Thyroid gland (tissue), 4 donors: ENCODE results near the gene VWC2L. TPM values are rescaled to one million over a fixed set of nuclear protein-coding genes. Genes with fewer than 3 reads are reported as not detected.

Experiments
- DNase-seq, 2 donors: peaks; one replicate each; pipeline ENCODE4 v3.0.0-alpha.2; 2019
- H3K27ac ChIP-seq, 3 donors: fragments of 200-600 bp; sonication (generic); 1 replicate in 2 of 3; 2 replicates in 1 of 3; pipeline ENCODE4 v1.5.1; 2016 to 2019; ENCODE audit warnings: mild to moderate bottlenecking in 1 of 3, moderate library complexity in 1 of 3
- H3K27me3 ChIP-seq: fragments of 200-600 bp; sonication (generic); one replicate; pipeline ENCODE4 v1.5.1; 2019
- H3K36me3 ChIP-seq, 2 donors: fragments of 200-600 bp; sonication (generic); one replicate each; pipeline ENCODE4 v1.5.1; 2016 to 2019
- H3K4me1 ChIP-seq, 2 donors: fragments of 200-600 bp; sonication (generic); one replicate each; pipeline ENCODE4 v1.5.1; 2017 to 2019
- H3K4me3 ChIP-seq, 3 donors: fragments of 200-600 bp; sonication (generic); replicated peaks in 1 of 3; 1 replicate in 2 of 3; 2 replicates in 1 of 3; pipeline ENCODE4 v1.5.1; 2016; ENCODE audit warnings: mild to moderate bottlenecking in 1 of 3
- H3K9me3 ChIP-seq: fragments of 200-600 bp; sonication (generic); one replicate; pipeline ENCODE4 v1.5.1; 2017
- POLR2A ChIP-seq, 2 donors: fragments of 450-650 bp; IDR thresholded peaks; one replicate each; pipeline ENCODE4 v1.6.1; 2017; ENCODE audit warnings: antibody characterized with exemption in 2 of 2, mild to moderate bottlenecking in 2 of 2, moderate library complexity in 1 of 2
- WGBS, 2 donors: methylation state at CpG; one replicate each; pipeline ENCODE4 v1.1.5; 2017; 5-methylcytosine and 5-hydroxymethylcytosine counted together
- intact Hi-C: fragments of 100-400 bp; cut with DNase I; formaldehyde crosslinking; loops from one replicate; pipeline ENCODE4 v1.15.1; 2023
- total RNA-seq, 4 donors: library from RNA; depleted of rRNA; stranded (reverse); fragments of >200 nt; gene quantifications; one replicate each; pipeline ENCODE4 v1.2.3, GENCODE V29; 2016
- TF ChIP-seq, protein P1 (sequence below), 6 experiments: fragments of 200-600 bp in 3 of 6; fragments of 450-650 bp in 3 of 6; sonication (generic) in 3 of 6; IDR thresholded peaks; one replicate each; pipeline ENCODE4 v1.5.1; 2016 to 2019; ENCODE audit warnings: antibody characterized with exemption in 6 of 6, mild to moderate bottlenecking in 2 of 6, inconsistent platforms in 1 of 6, moderate library complexity in 1 of 6

VWC2L gene
- total RNA-seq, 4 donors from 2014 or later, result not detected

DNA sequence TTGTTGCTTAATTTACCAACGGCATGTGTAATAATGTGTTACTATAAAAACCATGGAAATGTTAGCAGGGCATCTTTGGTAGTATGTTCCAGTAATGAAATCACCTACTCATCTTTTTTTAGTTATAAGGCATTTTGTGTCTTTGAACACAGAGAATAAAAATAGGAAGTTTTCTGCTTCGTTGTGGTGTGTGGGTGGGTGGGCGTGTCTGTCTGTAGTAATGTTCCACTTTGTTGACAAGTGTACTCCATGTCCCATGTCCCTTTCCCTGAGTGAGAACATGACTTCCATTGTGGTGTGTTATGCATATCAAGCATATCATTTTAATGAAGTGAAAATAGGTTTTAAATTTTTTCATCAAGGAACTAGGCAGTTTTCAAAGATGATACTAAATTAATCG, 149.3 kb downstream of the VWC2L start:
- Histone ChIP-seq H3K4me1 (no peaks in the 10 kb centered on the region), H3K9me3 (no peaks in the 10 kb centered on the region), H3K4me3 (no peak overlapping the region), H3K27me3 (no peaks in the 10 kb centered on the region), H3K36me3 (no peaks in the 10 kb centered on the region), H3K27ac (no peak overlapping the region)
- intact Hi-C loops, result no loop called here
- WGBS, 2 donors, result 80 to 82% methylated on average over 4 of the region's 4 CpGs
- DNase-seq, result no peak
- TF ChIP-seq, protein P1, sequence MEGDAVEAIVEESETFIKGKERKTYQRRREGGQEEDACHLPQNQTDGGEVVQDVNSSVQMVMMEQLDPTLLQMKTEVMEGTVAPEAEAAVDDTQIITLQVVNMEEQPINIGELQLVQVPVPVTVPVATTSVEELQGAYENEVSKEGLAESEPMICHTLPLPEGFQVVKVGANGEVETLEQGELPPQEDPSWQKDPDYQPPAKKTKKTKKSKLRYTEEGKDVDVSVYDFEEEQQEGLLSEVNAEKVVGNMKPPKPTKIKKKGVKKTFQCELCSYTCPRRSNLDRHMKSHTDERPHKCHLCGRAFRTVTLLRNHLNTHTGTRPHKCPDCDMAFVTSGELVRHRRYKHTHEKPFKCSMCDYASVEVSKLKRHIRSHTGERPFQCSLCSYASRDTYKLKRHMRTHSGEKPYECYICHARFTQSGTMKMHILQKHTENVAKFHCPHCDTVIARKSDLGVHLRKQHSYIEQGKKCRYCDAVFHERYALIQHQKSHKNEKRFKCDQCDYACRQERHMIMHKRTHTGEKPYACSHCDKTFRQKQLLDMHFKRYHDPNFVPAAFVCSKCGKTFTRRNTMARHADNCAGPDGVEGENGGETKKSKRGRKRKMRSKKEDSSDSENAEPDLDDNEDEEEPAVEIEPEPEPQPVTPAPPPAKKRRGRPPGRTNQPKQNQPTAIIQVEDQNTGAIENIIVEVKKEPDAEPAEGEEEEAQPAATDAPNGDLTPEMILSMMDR (IDR thresholded peaks at IDR 0.05), result no peak
- no peak for TF ChIP-seq POLR2A (IDR thresholded peaks at IDR 0.05)

DNA sequence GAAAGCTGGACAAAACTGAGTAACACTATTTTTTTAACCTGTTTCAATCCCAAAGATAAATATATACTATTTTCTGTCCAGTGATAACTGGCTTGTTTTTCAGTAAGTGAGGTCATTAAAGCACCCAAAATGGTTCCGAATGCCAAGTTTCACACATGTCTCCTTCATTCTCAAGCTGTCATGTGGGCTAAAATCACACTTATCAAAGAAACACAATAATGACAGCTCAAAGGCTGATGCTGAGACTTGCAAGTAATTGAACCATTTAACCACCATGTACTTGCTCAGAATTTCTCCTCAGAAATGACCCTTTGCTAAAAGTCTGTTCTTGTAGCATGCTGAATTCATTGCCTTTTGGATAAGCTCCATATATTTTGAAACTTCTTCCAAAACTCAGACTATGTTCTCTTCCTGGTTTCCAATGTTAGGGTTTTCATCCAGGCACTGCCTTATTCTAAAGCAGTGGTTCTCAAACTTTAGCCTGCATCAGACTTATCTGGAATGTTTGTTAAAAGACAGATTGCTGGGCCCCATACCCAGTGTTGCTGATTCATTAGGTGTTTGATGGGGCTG, 149.8 kb downstream of the VWC2L start:
- H3K4me1 ChIP-seq, result no peaks in the 10 kb centered on the region
- H3K36me3 ChIP-seq, result no peaks in the 10 kb centered on the region
- H3K9me3 ChIP-seq, result no peaks in the 10 kb centered on the region
- DNase-seq, result no peak
- no peak overlapping the region for H3K27ac ChIP-seq
- TF ChIP-seq, protein P1 (IDR thresholded peaks at IDR 0.05), result no peak
- intact Hi-C loops, result no loop called here
- no peaks in the 10 kb centered on the region for H3K27me3 ChIP-seq
- H3K4me3 ChIP-seq, result no peak overlapping the region
- WGBS, 2 donors, result 82 to 95% methylated on average over 1 of the region's 1 CpG

DNA sequence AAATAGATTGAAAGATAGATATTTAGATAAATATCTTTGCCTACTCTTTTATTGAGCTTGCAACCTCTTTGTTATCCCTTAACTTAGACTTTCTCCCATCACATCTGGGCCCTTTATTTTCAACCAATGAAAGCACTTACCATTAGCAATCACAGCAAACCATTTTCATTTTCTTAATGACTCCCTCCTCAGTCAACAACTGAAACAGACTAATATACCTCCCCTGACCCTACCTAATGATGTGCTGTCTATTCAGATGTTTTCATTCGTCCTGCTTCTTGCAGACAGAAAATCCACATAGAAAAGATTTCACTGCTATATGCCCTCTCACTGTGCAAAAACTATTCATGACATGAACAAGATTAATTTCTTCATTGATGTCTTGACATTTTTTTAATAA, 154.4 kb downstream of the VWC2L start:
- no peaks in the 10 kb centered on the region for H3K36me3 ChIP-seq
- no peaks in the 10 kb centered on the region for H3K27me3 ChIP-seq
- H3K9me3 ChIP-seq, result no peaks in the 10 kb centered on the region
- H3K27ac ChIP-seq, result no peak overlapping the region
- intact Hi-C loops, result no loop called here
- no peaks in the 10 kb centered on the region for H3K4me1 ChIP-seq
- no peak overlapping the region for H3K4me3 ChIP-seq
- WGBS, 2 donors, result 69 to 84% methylated on average over 1 of the region's 1 CpG
- no peak for TF ChIP-seq POLR2A (IDR thresholded peaks at IDR 0.05)
- TF ChIP-seq, protein P1 (IDR thresholded peaks at IDR 0.05), result no peak
- DNase-seq, result no peak

DNA sequence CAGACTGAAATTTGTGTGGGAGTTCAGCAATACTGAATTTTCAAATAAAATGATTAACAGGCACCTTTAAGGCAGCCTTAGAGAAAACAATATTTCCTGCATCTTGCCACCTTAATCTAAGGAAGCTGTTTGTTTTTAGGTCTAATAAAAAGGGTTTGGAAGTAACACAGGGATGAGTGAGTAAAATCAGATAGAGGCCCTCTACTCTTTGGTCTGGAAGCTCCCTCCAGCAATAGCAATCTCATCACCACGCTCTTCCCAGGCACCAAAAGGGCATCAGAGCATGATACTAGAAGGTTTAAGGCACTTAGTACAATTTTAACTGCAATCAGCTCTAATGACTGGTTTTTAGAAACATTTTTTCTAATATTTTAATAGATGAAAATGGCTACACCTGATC, 155.6 kb downstream of the VWC2L start:
- DNase-seq, result no peak
- Histone ChIP-seq H3K4me1 (no peaks in the 10 kb centered on the region), H3K9me3 (no peaks in the 10 kb centered on the region), H3K36me3 (no peaks in the 10 kb centered on the region), H3K4me3 (no peak overlapping the region), H3K27me3 (no peaks in the 10 kb centered on the region), H3K27ac (no peak overlapping the region)
- intact Hi-C loops, result no loop called here
- no peak for TF ChIP-seq POLR2A (IDR thresholded peaks at IDR 0.05)
- TF ChIP-seq, protein P1 (IDR thresholded peaks at IDR 0.05), result no peak
- 85 to 89% methylated on average over 1 of the region's 1 CpG for WGBS, 2 donors

DNA sequence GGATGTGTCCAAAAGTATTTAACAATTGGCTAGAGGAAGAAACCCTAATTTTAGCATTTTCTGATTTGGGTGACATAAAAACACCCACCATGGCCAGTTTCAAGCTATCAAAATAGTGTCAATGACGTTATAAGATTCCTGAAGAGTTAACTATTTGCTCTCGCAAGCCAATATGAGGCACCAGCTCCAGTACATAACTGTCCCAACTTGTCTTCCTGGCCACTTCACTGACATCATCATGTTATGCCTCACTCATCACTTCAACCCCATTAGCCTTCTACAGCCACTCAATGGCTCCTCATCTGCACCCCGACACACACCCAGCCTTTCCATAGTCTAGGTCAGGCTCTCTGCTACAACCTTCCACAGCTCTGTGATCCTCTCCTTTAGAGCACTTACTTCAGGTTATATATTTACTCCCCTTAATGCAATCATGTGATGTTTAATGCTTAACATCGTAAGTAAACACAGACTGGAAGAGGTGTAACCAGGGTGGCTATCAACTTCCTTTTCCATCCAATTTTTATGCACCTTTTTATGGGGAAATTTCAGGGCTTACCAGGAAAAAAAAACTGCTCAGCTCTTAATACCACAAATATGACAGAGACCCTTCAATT, 158.7 kb downstream of the VWC2L start:
- no peak overlapping the region for H3K27ac ChIP-seq
- intact Hi-C loops, result no loop called here
- H3K27me3 ChIP-seq, result no peaks in the 10 kb centered on the region
- TF ChIP-seq, protein P1 (IDR thresholded peaks at IDR 0.05), result no peak
- TF ChIP-seq POLR2A (IDR thresholded peaks at IDR 0.05), result no peak
- H3K4me1 ChIP-seq, result no peaks in the 10 kb centered on the region
- WGBS, 2 donors, result 74 to 82% methylated on average over 4 of the region's 4 CpGs
- no peak for DNase-seq
- no peaks in the 10 kb centered on the region for H3K36me3 ChIP-seq
- H3K9me3 ChIP-seq, result no peaks in the 10 kb centered on the region
- no peak overlapping the region for H3K4me3 ChIP-seq
